IMR-90 (cell line): ENCODE data around the gene CLRN3. TPM values are rescaled to one million over a fixed set of nuclear protein-coding genes. Genes with fewer than 3 reads are reported as not detected.

Source experiments
- ATAC-seq: fragments of 200-7000 bp; cut with Tn5 transposase; 2 replicates; pipeline ENCODE4 v1.9.1; 2020; ENCODE audit warnings: low read depth, mild to moderate bottlenecking, moderate library complexity
- BruUV-seq: library from RNA; stranded (reverse); fragments of 400-500 nt; replicated peaks from 2 replicates; lab custom pipeline; 2021; lab: Mats Ljungman, UMichigan
- CTCF ChIA-PET: fragments of 300-600 bp; formaldehyde crosslinking; extraction: SDS; loops from one replicate; lab custom pipeline; 2021; ENCODE audit warnings: antibody characterized with exemption; lab: Yijun Ruan, JAX
- POLR2A ChIA-PET: fragments of 300-600 bp; sonication (Branson Sonifier 250); formaldehyde crosslinking; loops from one replicate; lab custom pipeline; 2022; ENCODE audit warnings: antibody characterized with exemption; ENCODE audit not compliant: unreplicated experiment; lab: Charles Lee
- DNase-seq: peaks from one replicate; pipeline ENCODE4 v3.0.0; 2013
- H2AFZ ChIP-seq: replicated peaks from 2 replicates; pipeline ENCODE3; 2013; ENCODE audit warnings: low read length, mild to moderate bottlenecking; ENCODE audit not compliant: poor library complexity
- H2AK5ac ChIP-seq: 2 replicates; pipeline ENCODE4 v1.6.1; 2013; ENCODE audit warnings: low read depth, low read length, inconsistent platforms
- H2AK9ac ChIP-seq: replicated peaks from 2 replicates; pipeline ENCODE3; 2013; ENCODE audit warnings: mild to moderate bottlenecking, low read depth, low read length, moderate library complexity; ENCODE audit not compliant: poor library complexity
- H2BK120ac ChIP-seq: 2 replicates; pipeline ENCODE4 v1.6.1; 2013; ENCODE audit warnings: low read depth, low read length, inconsistent platforms
- H2BK15ac ChIP-seq: 3 replicates; pipeline ENCODE4 v1.6.1; 2013; ENCODE audit warnings: low read depth, low read length, inconsistent platforms
- H2BK20ac ChIP-seq: 2 replicates; pipeline ENCODE4 v1.6.1; 2013; ENCODE audit warnings: low read depth, mild to moderate bottlenecking, inconsistent platforms, low read length, moderate library complexity
- H2BK5ac ChIP-seq: 2 replicates; pipeline ENCODE4 v1.6.1; 2013; ENCODE audit warnings: mild to moderate bottlenecking, low read depth, low read length, inconsistent platforms; ENCODE audit not compliant: poor library complexity, severe bottlenecking
- H3K14ac ChIP-seq: replicated peaks from 2 replicates; pipeline ENCODE4 v1.6.1; 2013; ENCODE audit warnings: low read depth, low read length, inconsistent platforms
- H3K18ac ChIP-seq: 2 replicates; pipeline ENCODE4 v1.6.1; 2013; ENCODE audit warnings: low read depth, low read length, control low read depth
- H3K23ac ChIP-seq: 2 replicates; pipeline ENCODE4 v1.6.1; 2013; ENCODE audit warnings: low read depth, low read length, inconsistent platforms
- H3K27ac ChIP-seq: 2 replicates; pipeline ENCODE4 v1.5.1; 2013; ENCODE audit warnings: mild to moderate bottlenecking, control low read depth, low read length; ENCODE audit not compliant: insufficient read depth
- H3K27me3 ChIP-seq: 2 replicates; pipeline ENCODE4 v1.6.1; 2013; ENCODE audit warnings: low read length; ENCODE audit not compliant: control insufficient read depth, insufficient read depth
- H3K36me3 ChIP-seq: 2 replicates; pipeline ENCODE4 v1.6.1; 2013; ENCODE audit warnings: low read length, mixed read lengths; ENCODE audit not compliant: control insufficient read depth, insufficient read depth
- H3K4ac ChIP-seq: 2 replicates; pipeline ENCODE4 v1.6.1; 2013; ENCODE audit warnings: low read depth, low read length, inconsistent platforms
- H3K4me1 ChIP-seq: 2 replicates; pipeline ENCODE4 v1.6.1; 2013; ENCODE audit warnings: low read length, mixed read lengths; ENCODE audit not compliant: control insufficient read depth, insufficient read depth
- H3K4me2 ChIP-seq: 2 replicates; pipeline ENCODE4 v1.6.1; 2013; ENCODE audit warnings: low read depth, mild to moderate bottlenecking, control low read depth, low read length, moderate library complexity
- H3K4me3 ChIP-seq: 2 replicates; pipeline ENCODE4 v1.5.1; 2013; ENCODE audit warnings: low read depth, mild to moderate bottlenecking, control low read depth, low read length, moderate library complexity; ENCODE audit not compliant: insufficient read depth
- H3K56ac ChIP-seq: 2 replicates; pipeline ENCODE4 v1.6.1; 2013; ENCODE audit warnings: low read length, inconsistent platforms; ENCODE audit not compliant: insufficient read depth; ENCODE audit errors: extremely low read depth
- H3K79me1 ChIP-seq, 2 experiments: 2 replicates each; pipeline ENCODE4 v1.6.1; 2013; ENCODE audit warnings: low read length in 2 of 2, inconsistent platforms in 1 of 2, low read depth in 1 of 2
- H3K9ac ChIP-seq: 2 replicates; pipeline ENCODE4 v1.6.1; 2013; ENCODE audit warnings: low read depth, low read length, control low read depth
- H3K9me1 ChIP-seq: 2 replicates; pipeline ENCODE4 v1.6.1; 2013; ENCODE audit warnings: low read length, inconsistent platforms; ENCODE audit not compliant: insufficient read depth
- H3K9me3 ChIP-seq: 2 replicates; pipeline ENCODE4 v1.6.1; 2013; ENCODE audit warnings: low read length; ENCODE audit not compliant: control insufficient read depth, insufficient read depth
- H4K20me1 ChIP-seq: 2 replicates; pipeline ENCODE4 v1.6.1; 2013; ENCODE audit warnings: low read length, inconsistent platforms; ENCODE audit not compliant: insufficient read depth
- H4K5ac ChIP-seq: 2 replicates; pipeline ENCODE4 v1.6.1; 2013; ENCODE audit warnings: mild to moderate bottlenecking, low read depth, low read length, control low read depth
- H4K8ac ChIP-seq, 2 experiments: 2 replicates each; pipeline ENCODE4 v1.6.1; 2013; ENCODE audit warnings: low read depth in 2 of 2, low read length in 2 of 2, control low read depth in 1 of 2, inconsistent platforms in 1 of 2
- H4K91ac ChIP-seq: 2 replicates; pipeline ENCODE4 v1.6.1; 2013; ENCODE audit warnings: low read depth, low read length, inconsistent platforms; ENCODE audit not compliant: insufficient read depth
- BHLHE40 ChIP-seq: fragments of 150-350 bp; IDR thresholded peaks from 2 replicates; pipeline ENCODE4 v1.6.1; 2016; ENCODE audit warnings: mild to moderate bottlenecking, low read depth, low read length
- CEBPB ChIP-seq: IDR thresholded peaks from 2 replicates; pipeline ENCODE4 v1.6.1; 2012; ENCODE audit warnings: low read depth, low read length, improper control_type of control experiment
- CTCF ChIP-seq: conservative IDR thresholded peaks from 2 replicates; pipeline ENCODE4 v1.5.1; 2012; ENCODE audit warnings: mild to moderate bottlenecking, low read depth, low read length, improper control_type of control experiment
- ELK1 ChIP-seq: fragments of 150-350 bp; IDR thresholded peaks from 2 replicates; pipeline ENCODE4 v1.6.1; 2016; ENCODE audit warnings: low read depth, mild to moderate bottlenecking, low read length, moderate library complexity, borderline replicate concordance
- FOS ChIP-seq: fragments of 150-350 bp; IDR thresholded peaks from 2 replicates; pipeline ENCODE4 v1.6.1; 2016; ENCODE audit warnings: low read depth, low read length
- MAFK ChIP-seq: IDR thresholded peaks from 2 replicates; pipeline ENCODE4 v1.6.1; 2012; ENCODE audit warnings: low read depth, low read length, improper control_type of control experiment
- MAZ ChIP-seq: IDR thresholded peaks from 2 replicates; pipeline ENCODE4 v1.6.1; 2012; ENCODE audit warnings: low read depth, mild to moderate bottlenecking, low read length, improper control_type of control experiment, moderate library complexity, borderline replicate concordance
- MXI1 ChIP-seq: IDR thresholded peaks from 2 replicates; pipeline ENCODE4 v1.6.1; 2012; ENCODE audit warnings: low read depth, mild to moderate bottlenecking, low read length, moderate library complexity, borderline replicate concordance
- NFE2L2 ChIP-seq: fragments of 150-350 bp; IDR thresholded peaks from 2 replicates; pipeline ENCODE4 v1.6.1; 2016; ENCODE audit warnings: low read depth, mild to moderate bottlenecking, low read length
- RAD21 ChIP-seq: IDR thresholded peaks from 2 replicates; pipeline ENCODE4 v1.6.1; 2012; ENCODE audit warnings: low read length, improper control_type of control experiment
- RCOR1 ChIP-seq: IDR thresholded peaks from 2 replicates; pipeline ENCODE4 v1.6.1; 2012; ENCODE audit warnings: mild to moderate bottlenecking, low read length, improper control_type of control experiment; ENCODE audit not compliant: insufficient replicate concordance
- RFX5 ChIP-seq: IDR thresholded peaks from 2 replicates; pipeline ENCODE4 v1.8.0; 2012; ENCODE audit warnings: low read depth, mild to moderate bottlenecking, low read length, moderate library complexity
- SMC3 ChIP-seq: fragments of 150-350 bp; IDR thresholded peaks from 2 replicates; pipeline ENCODE4 v1.6.1; 2016; ENCODE audit warnings: low read depth, mild to moderate bottlenecking, antibody characterized with exemption, low read length, moderate library complexity
- USF2 ChIP-seq: fragments of 150-350 bp; IDR thresholded peaks from 2 replicates; pipeline ENCODE4 v1.6.1; 2017; ENCODE audit warnings: mild to moderate bottlenecking, antibody characterized with exemption, low read length, low read depth
- WGBS, 2 experiments: methylation state at CpG; one replicate each; pipeline versions ENCODE4 v1.1.5 to v1.1.7; 2013; ENCODE audit warnings: missing lambda C conversion rate in 2 of 2; ENCODE audit not compliant: insufficient read length in 1 of 2; ENCODE audit errors: extremely low coverage in 2 of 2; 5-methylcytosine and 5-hydroxymethylcytosine counted together
- dilution Hi-C: fragments of 300-500 bp; cut with HindIII; formaldehyde crosslinking; loops from one replicate; pipeline ENCODE4 v1.14.3; 2018; ENCODE audit warnings: low sequenced_read_pairs; ENCODE audit not compliant: unreplicated experiment
- in situ Hi-C: fragments of 300-500 bp; cut with MboI; formaldehyde crosslinking; loops from 3 replicates; pipeline ENCODE4 v1.14.3; 2019; ENCODE audit warnings: low sequenced_read_pairs, inconsistent platforms, mixed read lengths
- intact Hi-C: fragments of 100-400 bp; cut with micrococcal nuclease; formaldehyde crosslinking; loops from 2 replicates; pipeline ENCODE4 v1.10.0; 2022
- polyA plus RNA-seq, 3 experiments: library from polyadenylated mRNA; depleted of rRNA; stranded (reverse); fragments of >200 nt; gene quantifications; 2 replicates each; pipeline ENCODE4 v1.2.3, GENCODE V29; 2012; ENCODE audit warnings: low replicate concordance in 1 of 3
- total RNA-seq: library from RNA; depleted of rRNA; stranded (reverse); fragments of >200 nt; gene quantifications from 2 replicates; pipeline ENCODE4 v1.2.3, GENCODE V29; 2012

Gene CLRN3
- total and polyA plus RNA-seq, 2 of the 4 experiments (the other 2 are of a cell fraction), result not detected

GRCh38 chr10:127836176-127836575 is 56.6 kb downstream of the CLRN3 start:
- no peak overlapping the region for H2BK20ac ChIP-seq
- intact Hi-C loops (no loop called here), in situ Hi-C loops (no loop called here), dilution Hi-C loops (no loop called here)
- no peak overlapping the region for H2BK120ac ChIP-seq
- TF ChIP-seq SMC3 (no peak), MAZ (no peak), RAD21 (no peak), RFX5 (no peak), CEBPB (no peak), MXI1 (no peak), MAFK (no peak), USF2 (no peak), ELK1 (no peak), CTCF (no peak), BHLHE40 (no peak), FOS (no peak), NFE2L2 (no peak), RCOR1 (no peak)
- CTCF ChIA-PET, result no interaction called here
- H3K9me3 ChIP-seq, result peaks cover 12% of the 10 kb centered on the region; the same call in 1 of the 2 replicates
- no TSS peak for BruUV-seq
- H3K23ac ChIP-seq, result no peak overlapping the region
- no peak overlapping the region for H3K18ac ChIP-seq
- WGBS, 2 experiments, result no CpG with 5 or more reads among the region's 4 CpGs
- no peak overlapping the region for H3K9ac ChIP-seq
- ATAC-seq (no peak), DNase-seq (no peak)
- H4K5ac ChIP-seq, result no peak overlapping the region
- H4K91ac ChIP-seq, result no peak overlapping the region
- no peak overlapping the region for H3K4ac ChIP-seq
- H4K8ac ChIP-seq, result no peak overlapping the region
- H2BK15ac ChIP-seq, result no peak overlapping the region
- H3K4me1 ChIP-seq, result no peaks in the 10 kb centered on the region
- H2BK5ac ChIP-seq, result no peak overlapping the region
- no peak overlapping the region for H2AFZ ChIP-seq
- H3K4me3 ChIP-seq, result no peak overlapping the region
- H3K9me1 ChIP-seq, result no peaks in the 10 kb centered on the region
- H3K4me2 ChIP-seq, result no peak overlapping the region
- POLR2A ChIA-PET, result no interaction called here
- no peak overlapping the region for H2AK9ac ChIP-seq
- H3K27ac ChIP-seq, result no peak overlapping the region
- no peaks in the 10 kb centered on the region for H3K27me3 ChIP-seq
- H3K56ac ChIP-seq, result no peak overlapping the region
- H3K79me1 ChIP-seq, result no peaks in the 10 kb centered on the region
- no peak overlapping the region for H3K14ac ChIP-seq
- no peak overlapping the region for H2AK5ac ChIP-seq
- no peaks in the 10 kb centered on the region for H4K20me1 ChIP-seq
- H3K36me3 ChIP-seq, result no peaks in the 10 kb centered on the region
